Keratinocyte (primary cell): ENCODE results near the gene DRICH1. TPM values are rescaled to one million over a fixed set of nuclear protein-coding genes. Genes with fewer than 3 reads are reported as not detected.
"Not testable (repeated sequence)": the region's sequence is repeated elsewhere in the genome, so short reads cannot be mapped to it uniquely, and the experiment has no call there.

Experiments
- DNase-seq: peaks from one replicate; pipeline ENCODE4 v3.0.0-alpha.2; 2011; ENCODE audit warnings: low read depth, missing footprints, low spot score
- FAIRE-seq: peaks from 2 replicates; lab custom pipeline; 2011; peaks lifted over from hg19 to GRCh38; lab: Jason Lieb, UNC
- H2AFZ ChIP-seq: 2 replicates; pipeline ENCODE4 v1.6.0; 2012; ENCODE audit warnings: low read length, control low read depth, inconsistent platforms; ENCODE audit not compliant: control insufficient read depth
- H3K27ac ChIP-seq: 2 replicates; pipeline ENCODE4 v1.5.1; 2011; ENCODE audit warnings: low read length; ENCODE audit not compliant: control insufficient read depth, insufficient read depth
- H3K27me3 ChIP-seq: 3 replicates; pipeline ENCODE4 v1.6.0; 2011; ENCODE audit warnings: low read length; ENCODE audit not compliant: control insufficient read depth, insufficient read depth; ENCODE audit errors: extremely low read depth
- H3K36me3 ChIP-seq, 2 experiments: 2 replicates in 1 of 2; 3 replicates in 1 of 2; pipeline ENCODE4 v1.5.1; 2011; ENCODE audit warnings: low read length in 2 of 2, mild to moderate bottlenecking in 1 of 2; ENCODE audit not compliant: control insufficient read depth in 2 of 2, insufficient read depth in 2 of 2; ENCODE audit errors: extremely low read depth in 1 of 2
- H3K4me1 ChIP-seq: 3 replicates; pipeline ENCODE4 v1.5.1; 2011; ENCODE audit warnings: low read length; ENCODE audit not compliant: control insufficient read depth, insufficient read depth; ENCODE audit errors: extremely low read depth
- H3K4me2 ChIP-seq: 3 replicates; pipeline ENCODE4 v1.6.0; 2011; ENCODE audit warnings: low read depth, low read length; ENCODE audit not compliant: control insufficient read depth, insufficient read depth; ENCODE audit errors: extremely low read depth
- H3K4me3 ChIP-seq, 3 experiments: fragments of 200-600 bp in 1 of 3; sonication (generic) in 1 of 3; 2 replicates in 2 of 3; 3 replicates in 1 of 3; pipeline ENCODE4 v1.5.1; 2011 to 2016; ENCODE audit warnings: low read length in 3 of 3, mild to moderate bottlenecking in 3 of 3, control low read depth in 2 of 3, inconsistent platforms in 1 of 3, low read depth in 1 of 3, mixed read lengths in 1 of 3, mixed run types in 1 of 3, moderate library complexity in 1 of 3; ENCODE audit not compliant: control insufficient read depth in 2 of 3, insufficient read depth in 2 of 3; ENCODE audit errors: extremely low read depth in 1 of 3
- H3K79me2 ChIP-seq: 2 replicates; pipeline ENCODE4 v1.6.0; 2012; ENCODE audit warnings: low read length; ENCODE audit not compliant: control insufficient read depth, insufficient read depth
- H3K9ac ChIP-seq: 3 replicates; pipeline ENCODE4 v1.6.0; 2011; ENCODE audit warnings: low read length; ENCODE audit not compliant: control insufficient read depth, insufficient read depth; ENCODE audit errors: extremely low read depth
- H3K9me1 ChIP-seq: 3 replicates; pipeline ENCODE4 v1.6.0; 2011; ENCODE audit warnings: low read length; ENCODE audit not compliant: control insufficient read depth, insufficient read depth; ENCODE audit errors: extremely low read depth
- H3K9me3 ChIP-seq: 2 replicates; pipeline ENCODE4 v1.5.1; 2012; ENCODE audit warnings: low read depth, low read length; ENCODE audit not compliant: control insufficient read depth
- H4K20me1 ChIP-seq: 3 replicates; pipeline ENCODE4 v1.6.0; 2011; ENCODE audit warnings: low read length; ENCODE audit not compliant: control insufficient read depth, insufficient read depth; ENCODE audit errors: extremely low read depth
- CTCF ChIP-seq, 3 experiments: IDR thresholded peaks in 1 of 3; conservative IDR thresholded peaks in 1 of 3; optimal IDR thresholded peaks in 1 of 3; 2 replicates in 2 of 3; 3 replicates in 1 of 3; pipeline versions ENCODE3 to v1.5.1; 2011; ENCODE audit warnings: low read length in 3 of 3, mild to moderate bottlenecking in 3 of 3, moderate library complexity in 2 of 3, control low read depth in 1 of 3, inconsistent platforms in 1 of 3; ENCODE audit not compliant: insufficient read depth in 2 of 3; ENCODE audit errors: extremely low read depth in 1 of 3
- EZH2 ChIP-seq: IDR thresholded peaks from one replicate; pipeline ENCODE4 v1.6.1; 2012; ENCODE audit warnings: inconsistent platforms, mild to moderate bottlenecking, low read length, moderate library complexity
- dilution Hi-C: fragments of 300-500 bp; cut with MboI; formaldehyde crosslinking; loops from one replicate; pipeline ENCODE4 v1.7.0; 2020; ENCODE audit warnings: low sequenced_read_pairs; ENCODE audit not compliant: extremely low pct_ligation_motif_present
- polyA plus RNA-seq, 5 experiments: library from polyadenylated mRNA; depleted of rRNA in 3 of 5; stranded (reverse) in 3 of 5; stranded (forward) in 1 of 5; unstranded in 1 of 5; fragments of >200 nt; gene quantifications; 1 replicate in 1 of 5; 2 replicates in 3 of 5; 3 replicates in 1 of 5; pipeline versions ENCODE4 v1.2.1 to v1.2.3, GENCODE V29; 2011 to 2012; ENCODE audit warnings: missing spikeins in 2 of 5, low read depth in 1 of 5, low replicate concordance in 1 of 5

The DRICH1 gene
- polyA plus RNA-seq, 1 donor (not counting 4 experiments of a cell fraction or from before 2014, with no cell fraction given): 0.12 TPM

- peaks cover 0 to 1% of the 10 kb centered on the region in 2 experiments for H3K36me3 ChIP-seq
- dilution Hi-C loops: no loop called here
- H3K27me3 ChIP-seq: no peaks in the 10 kb centered on the region
- no peaks in the 10 kb centered on the region for H3K79me2 ChIP-seq
- no peaks in the 10 kb centered on the region for H4K20me1 ChIP-seq
- TF ChIP-seq CTCF (optimal IDR thresholded peaks at IDR 0.05 in 1 of 3, IDR thresholded peaks at IDR 0.05 in 1 of 3, conservative IDR thresholded peaks at IDR 0.05 in 1 of 3; ENCODE audit: extremely low read depth in 1 of 3, insufficient read depth in 2 of 3, low read length in 3 of 3) (no peak), EZH2 (no peak)
- H3K9ac ChIP-seq: no peak overlapping the region
- H3K9me3 ChIP-seq: no peaks in the 10 kb centered on the region
- no peaks in the 10 kb centered on the region for H3K9me1 ChIP-seq
- no peak overlapping the region for H3K4me3 ChIP-seq
- DNase-seq (no peak), FAIRE-seq (no peak)
- H3K4me1 ChIP-seq: no peaks in the 10 kb centered on the region
- no peak overlapping the region for H3K4me2 ChIP-seq
- H3K27ac ChIP-seq: no peak overlapping the region
- H2AFZ ChIP-seq: no peak overlapping the region
These were observed 41.9 kb upstream of the DRICH1 start for GRCh38 chr22:23673826-23674690.

GRCh38 chr22:23673050-23673620 is 41.0 kb upstream of the DRICH1 start:
- no peaks in the 10 kb centered on the region for H3K27me3 ChIP-seq
- H3K9me3 ChIP-seq: no peaks in the 10 kb centered on the region
- no peak overlapping the region for H2AFZ ChIP-seq
- H3K79me2 ChIP-seq: no peaks in the 10 kb centered on the region
- H3K27ac ChIP-seq: no peak overlapping the region
- no peaks in the 10 kb centered on the region for H3K4me1 ChIP-seq
- no peaks in the 10 kb centered on the region for H4K20me1 ChIP-seq
- dilution Hi-C loops: no loop called here
- DNase-seq: no peak
- FAIRE-seq: no peak
- peaks cover 0 to 1% of the 10 kb centered on the region in 2 experiments for H3K36me3 ChIP-seq
- no peak overlapping the region for H3K4me2 ChIP-seq
- H3K4me3 ChIP-seq: no peak overlapping the region
- no peaks in the 10 kb centered on the region for H3K9me1 ChIP-seq
- TF ChIP-seq CTCF (optimal IDR thresholded peaks at IDR 0.05 in 1 of 3, IDR thresholded peaks at IDR 0.05 in 1 of 3, conservative IDR thresholded peaks at IDR 0.05 in 1 of 3; ENCODE audit: extremely low read depth in 1 of 3, insufficient read depth in 2 of 3, low read length in 3 of 3) (no peak), EZH2 (no peak)
- no peak overlapping the region for H3K9ac ChIP-seq

GRCh38 chr22:23672307-23673049 is 40.4 kb upstream of the DRICH1 start:
- H3K36me3 ChIP-seq, H3K4me2 ChIP-seq, H3K4me3 ChIP-seq, H3K9ac ChIP-seq, H3K9me3 ChIP-seq, DNase-seq, dilution Hi-C loops, H4K20me1 ChIP-seq, H3K4me1 ChIP-seq, H3K9me1 ChIP-seq, H3K27ac ChIP-seq, H3K79me2 ChIP-seq, H3K27me3 ChIP-seq, H2AFZ ChIP-seq, FAIRE-seq: not testable (repeated sequence)
